Measurements from ENCODE around the gene ANKMY1.

ANKMY1 gene

DNA sequence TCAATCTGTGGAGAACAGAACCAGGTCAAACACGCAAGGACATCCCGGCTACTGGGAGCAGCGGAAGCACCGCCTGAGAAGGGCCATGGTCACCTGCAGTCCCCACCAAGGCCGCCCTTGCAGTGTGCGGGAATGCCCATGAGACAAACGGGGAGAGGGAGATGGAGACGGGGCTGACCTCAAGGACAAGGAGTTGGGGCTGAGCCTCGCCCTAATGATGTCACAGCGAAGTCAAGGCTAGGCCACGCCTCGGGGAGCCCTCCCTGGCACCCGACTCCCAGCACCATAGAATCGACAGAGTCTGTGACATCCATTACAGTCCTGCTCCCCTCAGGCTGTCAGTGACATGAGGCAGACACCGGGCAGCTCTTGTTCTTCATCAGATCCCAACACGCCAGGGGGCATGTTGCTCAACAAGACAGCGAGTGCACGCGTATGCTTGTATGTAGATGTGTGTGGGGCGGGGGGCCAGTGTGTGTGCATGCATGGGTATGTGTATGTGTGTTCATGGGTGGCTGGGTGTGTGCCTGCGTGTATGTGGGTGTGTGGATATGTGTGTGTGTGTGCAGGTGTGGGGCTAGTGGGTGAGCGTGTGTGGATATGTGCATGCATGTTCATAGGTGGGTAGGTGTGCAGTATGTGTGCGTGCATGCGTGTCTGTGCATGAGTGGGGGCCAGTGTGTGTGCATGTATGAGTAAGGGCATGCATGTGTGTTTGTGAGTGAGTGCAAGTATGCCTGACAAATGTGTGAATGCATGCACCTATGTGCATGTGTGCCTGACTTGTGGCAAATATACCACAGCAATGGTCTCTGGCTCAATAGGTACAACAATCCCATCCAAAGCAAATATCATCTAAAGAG is 57.0 kb downstream of the ANKMY1 start:
- no peaks in the 10 kb centered on the region for H3K27me3 ChIP-seq (ENCODE audit: insufficient read depth, low read length, poor library complexity, severe bottlenecking)
- H3K4me3 ChIP-seq (ENCODE audit: low read length, poor library complexity, severe bottlenecking): no peak overlapping the region
- no peak overlapping the region for H2AFZ ChIP-seq (ENCODE audit: low read length)
- H3K36me3 ChIP-seq (ENCODE audit: insufficient read depth, low read length): no peaks in the 10 kb centered on the region
- H3K9me3 ChIP-seq (ENCODE audit: insufficient read depth, low read depth, low read length): no peaks in the 10 kb centered on the region
- no peaks in the 10 kb centered on the region for H3K4me1 ChIP-seq (ENCODE audit: insufficient read depth, low read length, poor library complexity, severe bottlenecking)
- no peak overlapping the region for H3K9ac ChIP-seq (ENCODE audit: low read depth, low read length, poor library complexity, severe bottlenecking)
- TF ChIP-seq, protein P1, sequence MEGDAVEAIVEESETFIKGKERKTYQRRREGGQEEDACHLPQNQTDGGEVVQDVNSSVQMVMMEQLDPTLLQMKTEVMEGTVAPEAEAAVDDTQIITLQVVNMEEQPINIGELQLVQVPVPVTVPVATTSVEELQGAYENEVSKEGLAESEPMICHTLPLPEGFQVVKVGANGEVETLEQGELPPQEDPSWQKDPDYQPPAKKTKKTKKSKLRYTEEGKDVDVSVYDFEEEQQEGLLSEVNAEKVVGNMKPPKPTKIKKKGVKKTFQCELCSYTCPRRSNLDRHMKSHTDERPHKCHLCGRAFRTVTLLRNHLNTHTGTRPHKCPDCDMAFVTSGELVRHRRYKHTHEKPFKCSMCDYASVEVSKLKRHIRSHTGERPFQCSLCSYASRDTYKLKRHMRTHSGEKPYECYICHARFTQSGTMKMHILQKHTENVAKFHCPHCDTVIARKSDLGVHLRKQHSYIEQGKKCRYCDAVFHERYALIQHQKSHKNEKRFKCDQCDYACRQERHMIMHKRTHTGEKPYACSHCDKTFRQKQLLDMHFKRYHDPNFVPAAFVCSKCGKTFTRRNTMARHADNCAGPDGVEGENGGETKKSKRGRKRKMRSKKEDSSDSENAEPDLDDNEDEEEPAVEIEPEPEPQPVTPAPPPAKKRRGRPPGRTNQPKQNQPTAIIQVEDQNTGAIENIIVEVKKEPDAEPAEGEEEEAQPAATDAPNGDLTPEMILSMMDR (conservative IDR thresholded peaks at IDR 0.05; ENCODE audit: low read length): no peak
- no peak for TF ChIP-seq EZH2phosphoT487 (IDR thresholded peaks at IDR 0.05; ENCODE audit: borderline replicate concordance)
- H3K9me2 ChIP-seq (replicated peaks; ENCODE audit: low read depth, low read length): no peaks in the 10 kb centered on the region
- no peaks in the 10 kb centered on the region for H4K20me1 ChIP-seq (ENCODE audit: insufficient read depth, low read length, poor library complexity, severe bottlenecking)
- H3F3A ChIP-seq (ENCODE audit: low read depth): no peaks in the 10 kb centered on the region
- H3K4me2 ChIP-seq (ENCODE audit: low read depth, low read length, poor library complexity, severe bottlenecking): no peak overlapping the region
- no peaks in the 10 kb centered on the region for H3K79me2 ChIP-seq (ENCODE audit: insufficient read depth, low read length)

DNA sequence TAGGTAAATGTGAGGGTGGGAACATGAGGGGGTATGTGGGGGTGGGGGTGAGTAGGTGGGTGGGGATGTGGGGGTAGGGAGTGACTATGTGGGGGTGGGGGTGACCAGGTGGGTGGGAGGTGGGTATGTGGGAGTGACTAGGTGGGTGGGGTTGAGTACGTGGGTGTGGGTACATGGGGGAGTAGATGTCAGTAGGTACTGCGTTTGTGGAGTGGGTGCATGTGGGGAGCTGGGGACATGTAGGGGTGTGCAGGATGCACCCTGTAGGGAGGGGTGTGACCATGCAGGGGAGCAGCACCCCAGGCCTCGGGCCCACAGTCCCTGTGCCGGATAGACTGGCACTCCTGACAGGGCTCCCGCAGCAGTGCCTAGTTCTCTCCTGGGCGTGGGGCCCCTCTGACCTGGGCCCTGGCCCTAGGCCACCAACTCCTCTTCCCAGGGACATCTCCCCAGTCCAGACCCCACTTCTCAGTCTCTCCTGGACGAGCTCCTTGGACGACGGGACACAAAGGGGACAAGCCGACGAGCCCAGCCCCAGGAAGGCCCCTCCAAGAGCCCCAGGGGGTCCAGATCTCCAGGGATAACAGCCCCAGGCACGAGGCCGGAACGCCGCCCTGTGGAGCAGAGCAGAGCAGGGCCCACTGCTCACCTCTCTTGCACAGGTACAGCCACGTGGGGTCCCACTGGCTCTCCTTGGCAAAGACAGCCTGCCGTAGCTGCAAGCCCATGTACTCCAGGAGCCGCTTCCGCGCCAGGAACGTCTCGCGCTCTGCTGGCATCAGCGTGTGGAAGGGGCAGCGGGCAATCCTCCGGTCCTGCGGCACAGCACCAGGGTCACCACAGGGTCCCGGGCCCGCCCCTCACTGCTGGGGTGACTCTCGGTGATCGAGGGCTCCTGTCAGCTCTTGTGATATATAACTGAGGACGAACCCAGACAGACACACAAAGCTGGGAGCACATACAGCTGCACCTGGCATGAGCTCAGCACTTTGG is 58.2 kb downstream of the ANKMY1 start:
- H3K9ac ChIP-seq (ENCODE audit: low read depth, low read length, poor library complexity, severe bottlenecking): no peak overlapping the region
- H3K4me2 ChIP-seq (ENCODE audit: low read depth, low read length, poor library complexity, severe bottlenecking): no peak overlapping the region
- H3K9me3 ChIP-seq (ENCODE audit: insufficient read depth, low read depth, low read length): no peaks in the 10 kb centered on the region
- no peak overlapping the region for H3K4me3 ChIP-seq (ENCODE audit: low read length, poor library complexity, severe bottlenecking)
- H3K4me1 ChIP-seq (ENCODE audit: insufficient read depth, low read length, poor library complexity, severe bottlenecking): no peaks in the 10 kb centered on the region
- no peaks in the 10 kb centered on the region for H3K79me2 ChIP-seq (ENCODE audit: insufficient read depth, low read length)
- no peaks in the 10 kb centered on the region for H3K36me3 ChIP-seq (ENCODE audit: insufficient read depth, low read length)
- H3K9me2 ChIP-seq (replicated peaks; ENCODE audit: low read depth, low read length): no peaks in the 10 kb centered on the region
- no peaks in the 10 kb centered on the region for H4K20me1 ChIP-seq (ENCODE audit: insufficient read depth, low read length, poor library complexity, severe bottlenecking)
- H3F3A ChIP-seq (ENCODE audit: low read depth): no peaks in the 10 kb centered on the region
- no peaks in the 10 kb centered on the region for H3K27me3 ChIP-seq (ENCODE audit: insufficient read depth, low read length, poor library complexity, severe bottlenecking)
- no peak overlapping the region for H2AFZ ChIP-seq (ENCODE audit: low read length)
- TF ChIP-seq, protein P1 (conservative IDR thresholded peaks at IDR 0.05; ENCODE audit: low read length): no peak
- no peak for TF ChIP-seq EZH2phosphoT487 (IDR thresholded peaks at IDR 0.05; ENCODE audit: borderline replicate concordance)

DNA sequence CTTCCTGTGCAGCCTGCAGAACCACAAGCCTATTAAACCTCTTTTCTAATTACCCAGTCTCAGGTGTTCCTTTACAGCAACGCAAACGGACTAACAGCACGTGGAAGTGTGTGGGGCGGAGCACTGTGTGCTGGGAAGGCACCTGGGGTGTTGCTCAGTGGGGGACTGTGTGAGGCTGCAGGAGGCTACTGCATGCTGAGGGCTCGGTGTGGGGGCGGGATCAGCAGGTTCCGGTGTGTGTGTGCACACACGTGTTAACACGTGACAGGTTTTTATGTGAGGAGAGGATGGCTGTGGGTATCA is 58.9 kb downstream of the ANKMY1 start:
- Histone ChIP-seq H4K20me1 (ENCODE audit: insufficient read depth, low read length, poor library complexity, severe bottlenecking) (no peaks in the 10 kb centered on the region), H3F3A (ENCODE audit: low read depth) (no peaks in the 10 kb centered on the region), H3K36me3 (ENCODE audit: insufficient read depth, low read length) (no peaks in the 10 kb centered on the region), H3K79me2 (ENCODE audit: insufficient read depth, low read length) (no peaks in the 10 kb centered on the region), H3K4me1 (ENCODE audit: insufficient read depth, low read length, poor library complexity, severe bottlenecking) (no peaks in the 10 kb centered on the region), H3K9me3 (ENCODE audit: insufficient read depth, low read depth, low read length) (no peaks in the 10 kb centered on the region), H3K4me3 (ENCODE audit: low read length, poor library complexity, severe bottlenecking) (no peak overlapping the region), H3K9ac (ENCODE audit: low read depth, low read length, poor library complexity, severe bottlenecking) (no peak overlapping the region), H2AFZ (ENCODE audit: low read length) (no peak overlapping the region), H3K9me2 (replicated peaks; ENCODE audit: low read depth, low read length) (no peaks in the 10 kb centered on the region), H3K27me3 (ENCODE audit: insufficient read depth, low read length, poor library complexity, severe bottlenecking) (no peaks in the 10 kb centered on the region), H3K4me2 (ENCODE audit: low read depth, low read length, poor library complexity, severe bottlenecking) (no peak overlapping the region)
- no peak for TF ChIP-seq EZH2phosphoT487 (IDR thresholded peaks at IDR 0.05; ENCODE audit: borderline replicate concordance)
- TF ChIP-seq, protein P1 (conservative IDR thresholded peaks at IDR 0.05; ENCODE audit: low read length): no peak
